ENCODE results near the gene FAM163B.
"Not testable (repeated sequence)": the region's sequence is repeated elsewhere in the genome, so short reads cannot be mapped to it uniquely, and the experiment has no call there.

Gene FAM163B

DNA sequence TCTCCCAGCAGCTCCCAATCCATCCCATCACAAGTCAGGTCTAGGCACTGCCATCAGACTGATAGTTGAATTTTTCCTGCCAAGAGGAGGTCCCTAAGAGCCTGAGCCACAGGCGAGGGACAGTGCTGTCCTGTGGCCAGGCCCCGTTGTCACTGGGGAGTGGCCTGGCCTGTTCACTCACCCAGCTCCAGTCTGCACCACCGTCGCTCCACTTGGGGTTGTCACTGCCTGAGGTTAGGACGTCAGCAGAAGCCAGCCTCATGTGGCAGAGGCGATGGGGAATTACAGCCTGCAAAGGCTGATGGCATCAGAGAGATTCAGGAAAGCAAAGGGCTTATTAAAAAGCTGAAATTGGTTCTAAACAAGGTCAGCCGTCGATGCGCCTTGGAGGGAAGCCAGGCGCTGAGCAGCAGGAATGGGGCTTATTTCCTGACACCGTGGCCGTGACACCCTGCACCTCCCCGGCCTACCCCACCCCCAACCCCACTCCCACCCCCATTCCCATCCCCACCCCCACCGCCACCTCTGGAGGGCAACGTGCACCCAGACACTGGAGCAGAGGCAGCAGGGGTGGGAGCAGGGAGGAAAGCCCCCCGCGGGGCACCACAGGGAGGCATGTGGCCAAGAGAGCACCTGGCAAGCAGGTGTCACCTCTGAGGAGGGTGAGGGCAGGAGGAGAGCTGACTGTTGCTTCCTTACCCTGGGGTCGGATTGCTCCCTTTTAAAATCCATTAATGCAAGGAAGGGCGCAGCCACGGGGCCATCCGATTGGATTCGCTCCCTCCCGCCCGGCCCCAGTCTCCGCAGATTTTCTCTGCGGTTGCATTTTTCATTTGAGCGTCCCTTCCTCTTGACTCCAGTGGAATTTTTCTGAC lies 23.9 kb upstream of the FAM163B start:
- H3K27ac ChIP-seq = no peak overlapping the region
- no peak for TF ChIP-seq CTCF (conservative IDR thresholded peaks at IDR 0.05; ENCODE audit: low read depth)
- CTCF ChIA-PET = interaction anchor here (0.7 kb wide), 1 partner anchor 28 kb away, joined by 4 read pairs; no protein-coding TSS in a partner anchor
- POLR2A ChIA-PET (ENCODE audit: low non-redundant PET) = no interaction called here
- DNase-seq (ENCODE audit: low spot score) = no peak

GRCh38 chr9:133631111-133631510 lies 21.9 kb upstream of the FAM163B start:
- TF ChIP-seq CTCF (conservative IDR thresholded peaks at IDR 0.05; ENCODE audit: low read depth) = no peak
- POLR2A ChIA-PET (ENCODE audit: low non-redundant PET) = no interaction called here
- no peak overlapping the region for H3K27ac ChIP-seq
- no peak for DNase-seq (ENCODE audit: low spot score)
- CTCF ChIA-PET = interaction anchor here (0.7 kb wide), 1 partner anchor 362 kb away, joined by 3 read pairs; no protein-coding TSS in a partner anchor

DNA sequence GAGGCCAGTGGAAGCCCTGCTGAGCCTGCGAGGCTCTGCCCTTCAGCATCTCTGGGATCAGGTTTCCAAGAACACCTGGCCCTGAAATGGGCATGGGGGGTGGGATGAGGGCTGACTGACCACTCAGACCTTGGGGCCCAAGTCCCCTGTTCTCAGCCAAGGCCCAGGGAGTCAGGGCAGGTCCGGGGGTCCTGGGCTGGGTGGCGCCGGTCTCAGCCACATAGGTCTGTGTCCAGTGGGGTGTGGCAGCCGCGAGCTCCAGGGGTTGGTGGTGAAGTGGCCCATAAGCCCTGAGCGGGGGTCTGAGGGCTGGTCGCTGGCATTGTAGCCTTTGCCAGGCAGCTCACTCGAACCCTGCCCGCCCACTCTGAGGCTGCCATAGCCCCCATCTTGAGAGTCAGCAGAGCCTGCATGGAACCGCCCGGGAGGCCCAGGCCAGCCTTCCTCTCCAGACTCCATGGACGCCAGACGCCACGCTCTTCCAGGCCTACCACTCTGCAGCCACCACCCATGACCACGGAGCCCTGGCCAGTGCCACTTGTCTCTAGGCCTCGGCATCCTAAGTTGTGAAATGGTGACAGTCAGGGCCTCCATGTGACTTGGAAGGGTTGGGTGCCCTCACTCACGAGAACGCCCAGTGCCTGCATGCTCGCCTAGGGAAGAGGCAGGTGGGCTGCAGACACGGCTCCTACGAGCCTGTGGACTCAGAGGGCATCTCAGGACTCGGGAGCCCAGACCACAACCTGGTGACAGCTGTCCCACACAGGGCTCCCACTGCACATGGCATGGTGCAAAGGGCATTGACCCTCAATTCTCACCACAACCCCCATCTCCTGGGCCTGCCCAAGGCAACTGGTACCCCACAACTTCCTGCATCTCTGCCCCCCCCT lies 20.3 kb upstream of the FAM163B start:
- DNase-seq (ENCODE audit: low spot score) = no peak
- POLR2A ChIA-PET (ENCODE audit: low non-redundant PET) = no interaction called here
- CTCF ChIA-PET = no interaction called here
- TF ChIP-seq CTCF (conservative IDR thresholded peaks at IDR 0.05; ENCODE audit: low read depth) = no peak
- H3K27ac ChIP-seq = no peak overlapping the region

- ChIA-PET CTCF (no interaction called here), POLR2A (ENCODE audit: low non-redundant PET) (no interaction called here)
- H3K27ac ChIP-seq = no peak overlapping the region
- no peak for DNase-seq (ENCODE audit: low spot score)
- no peak for TF ChIP-seq CTCF (conservative IDR thresholded peaks at IDR 0.05; ENCODE audit: low read depth)
These were observed 19.6 kb upstream of the FAM163B start for GRCh38 chr9:133628766-133629165.

DNA sequence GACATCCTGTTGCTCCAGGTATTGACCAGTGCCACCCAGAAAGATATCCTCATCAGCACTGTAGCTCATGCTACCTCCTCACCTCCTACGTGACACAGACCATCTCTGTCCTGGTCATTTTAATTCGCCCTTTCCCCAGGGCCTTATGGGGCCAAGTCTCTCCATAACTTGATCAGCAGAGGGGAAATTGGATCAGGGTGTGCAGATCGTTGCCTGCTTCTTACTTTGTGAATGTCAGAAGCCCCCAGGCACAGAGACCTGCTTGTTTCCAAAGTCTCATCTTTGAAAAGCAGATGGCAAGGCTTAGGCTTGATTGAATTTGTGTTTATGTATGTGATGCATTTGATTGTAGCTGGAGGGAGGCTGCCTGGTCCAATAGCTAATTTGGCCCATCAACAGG lies 18.2 kb upstream of the FAM163B start:
- TF ChIP-seq CTCF (conservative IDR thresholded peaks at IDR 0.05; ENCODE audit: low read depth) = no peak
- no peak overlapping the region for H3K27ac ChIP-seq
- no peak for DNase-seq (ENCODE audit: low spot score)
- POLR2A ChIA-PET (ENCODE audit: low non-redundant PET) = no interaction called here
- CTCF ChIA-PET = no interaction called here

GRCh38 chr9:133626008-133626407 lies 16.8 kb upstream of the FAM163B start:
- H3K27ac ChIP-seq; CTCF ChIA-PET; DNase-seq (ENCODE audit: low spot score); POLR2A ChIA-PET (ENCODE audit: low non-redundant PET): not testable (repeated sequence)

All from RWPE1 (cell line).